WERI-Rb-1 (cell line): Measurements from ENCODE around the gene RBM39.

Experiments
- DNase-seq: peaks from one replicate; pipeline ENCODE4 v3.0.0-alpha.2; 2020
- H3K27ac ChIP-seq: fragments of 250-450 bp; sonication (Bioruptor Pico); 2 replicates; pipeline ENCODE4 v1.5.1; 2020; ENCODE audit warnings: mild to moderate bottlenecking, moderate library complexity
- H3K27me3 ChIP-seq: fragments of 250-450 bp; sonication (Bioruptor Pico); 2 replicates; pipeline ENCODE4 v1.5.1; 2021; ENCODE audit warnings: mild to moderate bottlenecking, low read depth, moderate library complexity; ENCODE audit not compliant: insufficient read depth, severe bottlenecking
- H3K36me3 ChIP-seq: fragments of 250-450 bp; sonication (Bioruptor Pico); 2 replicates; pipeline ENCODE4 v1.5.1; 2020; ENCODE audit warnings: mild to moderate bottlenecking, moderate library complexity
- H3K4me3 ChIP-seq: 2 replicates; pipeline ENCODE4 v1.5.1; 2011; ENCODE audit warnings: low read depth, mild to moderate bottlenecking, control low read depth, low read length
- H3K9me3 ChIP-seq: fragments of 250-450 bp; sonication (Bioruptor Pico); 2 replicates; pipeline ENCODE4 v1.5.1; 2021; ENCODE audit warnings: mild to moderate bottlenecking, moderate library complexity; ENCODE audit not compliant: severe bottlenecking
- CTCF ChIP-seq: IDR thresholded peaks from 2 replicates; pipeline ENCODE4 v1.5.1; 2011; ENCODE audit warnings: low read depth, mild to moderate bottlenecking, control low read depth, inconsistent platforms, low read length

RBM39 gene

GRCh38 chr20:35698298-35699126 lies 43.5 kb downstream of the RBM39 start:
- H3K36me3 ChIP-seq = peaks cover 40% of the 10 kb centered on the region
- peak overlapping the region; percentile 90 for H3K4me3 ChIP-seq
- H3K9me3 ChIP-seq = no peaks in the 10 kb centered on the region
- H3K27me3 ChIP-seq = no peaks in the 10 kb centered on the region
- DNase-seq = peak; percentile 30
- peak overlapping the region; percentile 82 for H3K27ac ChIP-seq
- TF ChIP-seq CTCF = no peak

- Histone ChIP-seq H3K36me3 (peaks cover 35% of the 10 kb centered on the region), H3K27ac (no peak overlapping the region; the same call in 1 of the 2 replicates), H3K9me3 (no peaks in the 10 kb centered on the region), H3K4me3 (peak overlapping the region; percentile 90), H3K27me3 (no peaks in the 10 kb centered on the region)
- no peak for TF ChIP-seq CTCF
- no peak for DNase-seq
Observed at GRCh38 chr20:35697696-35698297, 44.3 kb downstream of the RBM39 start.

GRCh38 chr20:35695978-35696377 lies 46.1 kb downstream of the RBM39 start:
- DNase-seq = no peak
- no peak overlapping the region for H3K27ac ChIP-seq
- H3K4me3 ChIP-seq = no peak overlapping the region
- H3K9me3 ChIP-seq = no peaks in the 10 kb centered on the region
- peaks cover 22% of the 10 kb centered on the region for H3K36me3 ChIP-seq
- TF ChIP-seq CTCF = no peak
- H3K27me3 ChIP-seq = no peaks in the 10 kb centered on the region

- Histone ChIP-seq H3K36me3 (peaks cover 18% of the 10 kb centered on the region), H3K27ac (no peak overlapping the region), H3K9me3 (no peaks in the 10 kb centered on the region), H3K27me3 (no peaks in the 10 kb centered on the region), H3K4me3 (no peak overlapping the region)
- TF ChIP-seq CTCF = no peak
- no peak for DNase-seq
Observed at GRCh38 chr20:35695245-35695749, 46.8 kb downstream of the RBM39 start.

- Histone ChIP-seq H3K4me3 (no peak overlapping the region), H3K36me3 (peaks cover 21% of the 10 kb centered on the region), H3K27me3 (no peaks in the 10 kb centered on the region), H3K27ac (no peak overlapping the region), H3K9me3 (peaks cover 3% of the 10 kb centered on the region)
- no peak for TF ChIP-seq CTCF
- DNase-seq = no peak
Observed at GRCh38 chr20:35690265-35690664, 51.8 kb downstream of the RBM39 start.
